ENCODE results near the gene STIP1.

Gene STIP1

GRCh38 chr11:64250415-64251015 lies 64.5 kb downstream of the STIP1 start:
- DNase-seq (ENCODE audit: low read depth, low spot score): no peak

DNA sequence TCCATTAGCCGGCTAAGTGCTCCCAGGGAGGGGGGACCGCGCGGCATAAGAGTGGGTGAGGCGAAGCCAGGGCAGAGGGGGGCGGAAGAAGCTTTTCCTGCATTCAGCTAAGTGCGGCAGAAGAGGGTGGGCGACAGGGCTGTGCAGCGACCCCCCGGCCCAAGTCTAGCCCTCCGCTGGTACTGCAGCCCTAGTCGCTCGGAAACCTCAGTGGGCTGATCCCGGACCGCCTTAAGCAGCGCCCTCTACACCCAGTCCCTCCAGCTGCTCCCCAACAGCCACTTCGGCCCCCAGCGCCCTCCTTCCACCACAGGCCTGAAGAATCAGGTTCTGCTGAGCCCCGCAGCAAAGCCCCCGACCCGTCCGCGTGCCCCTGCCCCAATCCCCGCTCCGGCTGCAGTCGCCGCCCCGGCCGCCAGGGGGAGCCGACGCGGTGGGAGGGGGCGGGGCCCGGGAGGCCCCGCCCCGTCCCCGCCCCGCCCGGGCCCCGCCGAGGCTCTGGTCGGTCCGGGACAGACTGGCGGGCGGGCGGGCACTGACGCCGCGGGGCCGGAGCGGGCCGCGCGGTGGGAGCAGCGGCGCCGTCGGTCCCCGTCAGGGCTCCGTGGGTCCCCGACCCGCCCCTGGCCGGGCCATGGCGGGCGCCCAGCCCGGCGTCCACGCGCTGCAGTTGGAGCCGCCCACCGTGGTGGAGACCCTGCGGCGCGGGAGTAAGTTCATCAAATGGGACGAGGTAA lies 65.2 kb downstream of the STIP1 start, which contains the start of gene PLCB3:
TSS of gene PLCB3 (plus strand) at position 515 of the 737 bp plus-strand sequence. CDS start at position 635, 120 bp downstream.
- DNase-seq (ENCODE audit: low read depth, low spot score): peak; percentile 63

DNA sequence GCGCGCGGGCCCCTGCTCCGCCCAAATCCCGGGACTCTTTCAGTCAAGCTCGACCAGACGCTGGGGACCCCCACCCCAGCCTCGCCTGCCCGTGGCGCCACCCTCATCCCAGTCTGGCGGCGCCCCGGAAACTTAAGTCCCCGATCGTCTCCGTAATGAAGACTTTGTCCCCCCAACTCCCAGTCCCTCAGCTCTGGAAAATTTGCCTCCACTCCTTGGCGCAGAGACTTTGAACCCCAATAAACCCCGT lies 65.7 kb downstream of the STIP1 start:
- no peak for DNase-seq (ENCODE audit: low read depth, low spot score)

DNA sequence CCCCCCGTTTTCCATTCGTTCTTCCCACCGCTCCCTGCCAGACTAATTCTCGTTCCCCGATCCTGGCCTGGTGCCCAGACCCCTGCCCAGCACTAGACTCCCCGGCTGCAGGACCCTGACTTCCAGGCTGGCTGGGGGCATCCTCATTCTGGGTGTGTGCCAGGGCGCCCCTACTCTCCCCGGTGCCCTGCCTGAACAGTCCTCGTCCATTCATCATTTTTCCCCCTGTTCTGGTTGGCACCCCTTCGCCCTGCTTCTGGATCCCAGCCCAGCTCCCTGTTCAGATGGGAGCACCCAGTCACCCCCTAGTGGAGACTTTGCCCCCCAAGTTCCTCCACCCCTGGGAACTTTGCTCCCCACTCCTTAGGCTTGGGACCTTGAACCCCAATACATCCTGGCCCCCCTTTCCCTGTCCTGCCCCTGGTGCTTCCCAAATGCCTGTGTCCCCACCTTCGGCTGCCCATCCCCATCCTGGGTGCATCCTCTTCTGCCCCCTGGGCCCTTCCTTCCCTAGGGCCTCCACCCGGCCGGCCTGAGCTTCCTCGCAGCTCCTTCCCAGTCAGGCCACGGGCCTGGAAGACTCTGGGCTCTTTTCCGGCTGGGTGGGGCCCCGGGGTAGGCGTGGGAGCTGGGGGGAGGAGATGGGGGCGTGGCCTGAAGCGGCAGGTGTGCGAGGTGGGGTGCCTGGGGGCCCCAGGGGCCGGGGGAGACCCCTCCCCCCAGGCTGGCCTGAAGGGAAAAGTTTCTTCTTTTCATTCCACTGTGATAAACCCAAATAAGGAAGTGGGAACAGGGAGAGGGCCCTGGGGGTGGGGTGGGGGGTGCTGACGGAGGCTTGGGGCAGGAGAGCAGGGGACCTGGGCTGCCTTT lies 66.3 kb downstream of the STIP1 start:
- no peak for DNase-seq (ENCODE audit: low read depth, low spot score)

DNA sequence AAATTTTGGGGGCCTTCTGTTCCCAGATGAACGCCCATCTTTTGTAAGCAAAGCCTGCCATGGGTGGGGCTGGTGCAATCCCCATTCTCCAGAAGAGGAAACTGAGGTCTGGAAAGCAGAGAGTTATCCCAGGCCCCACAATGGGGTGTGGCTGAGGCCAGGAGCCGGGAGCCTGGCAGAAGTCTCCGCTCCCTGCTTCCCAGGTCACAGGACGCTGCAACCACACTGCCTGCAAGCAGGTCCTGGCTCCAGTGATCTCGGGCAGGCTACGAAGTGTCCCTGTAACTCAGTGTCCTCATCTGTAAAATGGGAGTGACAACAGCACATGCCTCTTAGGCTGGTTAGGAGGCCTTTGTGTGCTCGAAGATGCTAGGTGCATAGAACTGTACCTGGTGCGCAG lies 67.1 kb downstream of the STIP1 start:
- DNase-seq (ENCODE audit: low read depth, low spot score): no peak

DNA sequence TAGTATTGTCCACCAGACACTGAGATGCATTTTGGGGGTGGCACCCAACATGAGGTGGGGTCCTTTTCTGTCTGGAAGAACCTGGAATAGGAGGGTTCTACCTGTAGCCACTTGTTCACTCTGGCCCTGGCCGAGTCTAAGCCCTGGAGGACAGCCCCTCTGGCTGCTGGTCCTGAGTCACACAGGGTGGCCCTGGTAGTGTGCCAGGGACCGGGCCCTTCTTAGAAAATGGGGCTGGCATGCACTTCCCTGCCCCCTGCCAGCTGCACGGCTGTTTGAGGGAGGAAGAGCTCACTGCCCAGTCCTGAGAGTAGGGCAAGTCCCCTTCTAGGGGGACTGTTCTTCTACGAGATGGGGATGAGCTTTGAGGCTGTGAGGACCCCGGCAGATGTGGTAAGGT lies 67.5 kb downstream of the STIP1 start:
- no peak for DNase-seq (ENCODE audit: low read depth, low spot score)

All from ELF-1 (cell line).